Mucosa of descending colon (tissue), 3 donors: Measurements from ENCODE around the gene NFATC4. TPM values are rescaled to one million over a fixed set of nuclear protein-coding genes. Genes with fewer than 3 reads are reported as not detected.
"Not testable (repeated sequence)": the region's sequence is repeated elsewhere in the genome, so short reads cannot be mapped to it uniquely, and the experiment has no call there.

Source experiments
- ATAC-seq: fragments of 200-7000 bp; cut with Tn5 transposase; one replicate; pipeline ENCODE4 v1.9.1; 2020; ENCODE audit warnings: mild to moderate bottlenecking, moderate library complexity
- DNase-seq, 3 donors: peaks; one replicate each; pipeline ENCODE4 v3.0.0-alpha.2; 2020
- H3K36me3 ChIP-seq: fragments of 200-600 bp; one replicate; pipeline ENCODE4 v1.8.0; 2021; ENCODE audit warnings: low read depth, mild to moderate bottlenecking
- H3K4me1 ChIP-seq: fragments of 200-600 bp; one replicate; pipeline ENCODE4 v1.8.0; 2021; ENCODE audit warnings: low read depth, mild to moderate bottlenecking
- H3K4me3 ChIP-seq: fragments of 200-600 bp; one replicate; pipeline ENCODE4 v1.8.0; 2021; ENCODE audit warnings: mild to moderate bottlenecking
- H3K9me3 ChIP-seq: fragments of 200-600 bp; one replicate; pipeline ENCODE4 v1.8.0; 2021; ENCODE audit warnings: mild to moderate bottlenecking
- CTCF ChIP-seq: fragments of 200-600 bp; IDR thresholded peaks from one replicate; pipeline ENCODE4 v1.8.0; 2022; ENCODE audit warnings: antibody characterized with exemption, mild to moderate bottlenecking
- intact Hi-C, 2 donors: fragments of 100-400 bp; cut with DNase I in 1 of 2; cut with micrococcal nuclease in 1 of 2; formaldehyde crosslinking; loops; one replicate each; pipeline versions ENCODE4 v1.11.0 to v1.11.1; 2022; cut with DNase I, micrococcal nuclease
- total RNA-seq, 3 donors: library from RNA; stranded (reverse); fragmentation: NEBNext Ultra II Directional in 2 of 3; extraction: Animal tissue kit (Norgen Biotek cat#: 25700) in 2 of 3; gene quantifications; one replicate each; pipeline versions ENCODE4 v1.2.1 to v1.2.4, GENCODE V29; 2021 to 2023
- donor health status: DM: no; HTN: no; CAD: no; lungs with moderate emphysema.
- donor health status: DM: no; HTN: no; CAD: no.
- donor health status: DM: no; HTN: yes; CAD: no.

NFATC4 gene
- total RNA-seq, 3 donors from 2014 or later, result 11.9 to 112 (median 25.2) TPM

- H3K36me3 ChIP-seq, result no peaks in the 10 kb centered on the region
- no peaks in the 10 kb centered on the region for H3K4me1 ChIP-seq
- no peak for ATAC-seq
- H3K4me3 ChIP-seq, result no peak overlapping the region
- no peaks in the 10 kb centered on the region for H3K9me3 ChIP-seq
- intact Hi-C loops, result no loop called here
- TF ChIP-seq CTCF, result no peak
- no peak for DNase-seq
Observed at GRCh38 chr14:24325041-24325530, 42.9 kb upstream of the NFATC4 start.

GRCh38 chr14:24325963-24326362 is 42.0 kb upstream of the NFATC4 start:
- Histone ChIP-seq H3K36me3 (no peaks in the 10 kb centered on the region), H3K9me3 (no peaks in the 10 kb centered on the region), H3K4me3 (no peak overlapping the region), H3K4me1 (no peaks in the 10 kb centered on the region)
- TF ChIP-seq CTCF, result no peak
- no peak for ATAC-seq
- no peak for DNase-seq
- intact Hi-C loops, result no loop called here

GRCh38 chr14:24327303-24327702 is 40.7 kb upstream of the NFATC4 start:
- TF ChIP-seq CTCF, result no peak
- Histone ChIP-seq H3K9me3 (no peaks in the 10 kb centered on the region), H3K4me3 (no peak overlapping the region), H3K36me3 (no peaks in the 10 kb centered on the region), H3K4me1 (peaks cover 5% of the 10 kb centered on the region)
- intact Hi-C loops, result no loop called here
- ATAC-seq (no peak), DNase-seq (no peak)

GRCh38 chr14:24327914-24328313 is 40.1 kb upstream of the NFATC4 start:
- H3K9me3 ChIP-seq, intact Hi-C loops, H3K4me3 ChIP-seq, H3K36me3 ChIP-seq, ATAC-seq: not testable (repeated sequence)
- peak; percentile 69 to 74 (median 71) for DNase-seq
- peaks cover 12% of the 10 kb centered on the region for H3K4me1 ChIP-seq
- peak; percentile 51 for TF ChIP-seq CTCF

GRCh38 chr14:24329073-24329663 is 38.8 kb upstream of the NFATC4 start:
- Histone ChIP-seq H3K4me1 (peaks cover 23% of the 10 kb centered on the region), H3K36me3 (no peaks in the 10 kb centered on the region), H3K9me3 (no peaks in the 10 kb centered on the region), H3K4me3 (no peak overlapping the region)
- intact Hi-C loops, result no loop called here
- no peak for TF ChIP-seq CTCF
- ATAC-seq (no peak), DNase-seq (peak in 1 of 3 donors; percentile 54)
